ENCODE results near the gene SERPINA3. TPM values are rescaled to one million over a fixed set of nuclear protein-coding genes. Genes with fewer than 3 reads are reported as not detected.

SERPINA3 gene
- total and polyA plus RNA-seq, 9 donors: 49.6 to 291 (median 224) TPM

GRCh38 chr14:94624537-94625352 lies 12.6 kb downstream of the SERPINA3 start:
- H3K27ac ChIP-seq: no peak overlapping the region
- H3K36me3 ChIP-seq: no peaks in the 10 kb centered on the region
- H3K9me3 ChIP-seq: no peaks in the 10 kb centered on the region
- no peak for DNase-seq
- 85 to 88% (median 88%) methylated on average over 10 of the region's 10 CpGs for WGBS, 3 donors
- no peak overlapping the region for H3K4me3 ChIP-seq
- no peaks in the 10 kb centered on the region for H3K4me1 ChIP-seq (ENCODE audit: insufficient read depth)
- TF ChIP-seq EP300 (IDR thresholded peaks at IDR 0.05) (no peak), CTCF (IDR thresholded peaks at IDR 0.05) (no peak), POLR2A (IDR thresholded peaks at IDR 0.05) (no peak)
- H3K27me3 ChIP-seq: no peaks in the 10 kb centered on the region
- intact Hi-C loops (cut with DNase I): no loop called here

- intact Hi-C loops (cut with DNase I): no loop called here
Observed at GRCh38 chr14:94625353-94625635, 13.1 kb downstream of the SERPINA3 start.

GRCh38 chr14:94628578-94628977 lies 16.4 kb downstream of the SERPINA3 start:
- Histone ChIP-seq H3K4me1 (ENCODE audit: insufficient read depth) (no peaks in the 10 kb centered on the region), H3K27me3 (no peaks in the 10 kb centered on the region), H3K9me3 (no peaks in the 10 kb centered on the region), H3K36me3 (no peaks in the 10 kb centered on the region), H3K27ac (no peak overlapping the region), H3K4me3 (no peak overlapping the region)
- DNase-seq: no peak
- TF ChIP-seq POLR2A (IDR thresholded peaks at IDR 0.05) (no peak), CTCF (IDR thresholded peaks at IDR 0.05) (no peak), EP300 (IDR thresholded peaks at IDR 0.05) (no peak)
- intact Hi-C loops (cut with DNase I): no loop called here
- 84 to 88% (median 87%) methylated on average over 5 of the region's 5 CpGs for WGBS, 3 donors

More at GRCh38 chr14:94625353-94625635, 13.1 kb downstream of the SERPINA3 start:
- Histone ChIP-seq H3K4me1 (ENCODE audit: insufficient read depth) (no peaks in the 10 kb centered on the region), H3K4me3 (no peak overlapping the region), H3K27me3 (no peaks in the 10 kb centered on the region), H3K36me3 (no peaks in the 10 kb centered on the region), H3K27ac (no peak overlapping the region), H3K9me3 (no peaks in the 10 kb centered on the region)
- 52 to 60% (median 58%) methylated on average over 2 of the region's 2 CpGs for WGBS, 3 donors
- TF ChIP-seq EP300 (IDR thresholded peaks at IDR 0.05) (no peak), CTCF (IDR thresholded peaks at IDR 0.05) (no peak), POLR2A (IDR thresholded peaks at IDR 0.05) (no peak)
- no peak for DNase-seq

GRCh38 chr14:94630396-94630795 lies 18.2 kb downstream of the SERPINA3 start:
- no peaks in the 10 kb centered on the region for H3K27me3 ChIP-seq
- H3K9me3 ChIP-seq: no peaks in the 10 kb centered on the region
- no peak for DNase-seq
- H3K4me1 ChIP-seq (ENCODE audit: insufficient read depth): no peaks in the 10 kb centered on the region
- no peak for TF ChIP-seq EP300 (IDR thresholded peaks at IDR 0.05)
- no peak for TF ChIP-seq CTCF (IDR thresholded peaks at IDR 0.05)
- no peak for TF ChIP-seq POLR2A (IDR thresholded peaks at IDR 0.05)
- no peak overlapping the region for H3K27ac ChIP-seq
- 80 to 88% (median 84%) methylated on average over 4 of the region's 4 CpGs for WGBS, 3 donors
- intact Hi-C loops (cut with DNase I): no loop called here
- H3K36me3 ChIP-seq: no peaks in the 10 kb centered on the region
- H3K4me3 ChIP-seq: no peak overlapping the region

Measured in ovary (tissue), 9 donors.